Stimulated activated naive CD4-positive, alpha-beta T cell (primary cell): Measurements from ENCODE around the gene UGT2A1.

Source experiments
- DNase-seq, 6 experiments: peaks; one replicate each; lab custom pipeline; 2025; lab: John Stamatoyannopoulos, UW

UGT2A1 gene

GRCh38 chr4:69589884-69590283 is 63.2 kb downstream of the UGT2A1 start:
- DNase-seq, result no peak

- DNase-seq, result no peak
Measured at GRCh38 chr4:69584135-69584534, 68.9 kb downstream of the UGT2A1 start.

GRCh38 chr4:69583543-69583942 is 69.5 kb downstream of the UGT2A1 start:
- DNase-seq, result no peak

DNA sequence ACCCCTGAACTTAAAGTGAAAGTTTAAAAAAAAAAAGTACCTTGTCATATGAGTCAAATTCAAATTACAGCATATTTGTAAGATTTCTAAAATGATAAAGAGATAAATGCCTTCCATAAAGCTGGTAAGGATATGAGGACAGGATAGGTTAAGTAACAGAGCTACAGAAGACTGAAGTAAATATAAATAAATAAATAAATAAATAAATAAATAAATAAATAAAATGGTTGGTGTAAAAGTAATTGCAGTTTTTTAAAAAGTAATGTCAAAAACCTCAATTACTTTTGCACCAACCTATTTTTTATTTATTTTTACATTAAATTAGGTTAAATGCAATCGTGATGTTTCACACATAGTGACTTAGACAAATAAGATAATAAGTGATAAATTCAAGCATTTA is 75.8 kb downstream of the UGT2A1 start:
- DNase-seq, result no peak

GRCh38 chr4:69576251-69576877 is 76.7 kb downstream of the UGT2A1 start:
- DNase-seq, result no peak

DNA sequence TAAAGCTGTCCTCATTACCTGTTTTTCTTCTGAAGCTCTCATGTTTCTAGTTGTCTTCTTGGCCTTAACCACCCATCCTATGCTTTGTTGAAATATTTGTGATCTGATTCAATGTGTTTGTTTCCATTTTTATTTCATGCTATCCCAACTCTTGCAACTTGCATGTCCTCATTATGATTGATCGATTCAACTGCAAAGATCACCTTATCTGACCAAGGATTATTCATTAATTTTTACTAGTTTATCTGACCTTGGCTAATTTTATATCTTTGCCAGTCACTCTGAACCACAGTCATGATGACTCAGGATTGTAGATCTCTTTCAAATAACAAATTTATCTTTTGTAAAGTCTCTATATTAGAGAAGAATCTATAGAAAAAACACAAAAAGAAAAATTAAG is 84.3 kb downstream of the UGT2A1 start:
- no peak for DNase-seq

- DNase-seq, result no peak
Measured at GRCh38 chr4:69563424-69563823, 89.6 kb downstream of the UGT2A1 start.

- no peak for DNase-seq
Measured at GRCh38 chr4:69549651-69550050, 103.4 kb downstream of the UGT2A1 start.

GRCh38 chr4:69546134-69546765 is 106.8 kb downstream of the UGT2A1 start:
- DNase-seq, result no peak
